Measurements from ENCODE around the gene PIBF1. TPM values are rescaled to one million over a fixed set of nuclear protein-coding genes. Genes with fewer than 3 reads are reported as not detected.
"Not testable (repeated sequence)": the region's sequence is repeated elsewhere in the genome, so short reads cannot be mapped to it uniquely, and the experiment has no call there.

Gene PIBF1
- total RNA-seq, 1 experiment from 2014 or later: 12.9 TPM

- ChIA-PET CTCF (no interaction called here), POLR2A (no interaction called here)
- H3K4me3 Mint-ChIP-seq: peak overlapping the region; percentile 95
- no peak for TF ChIP-seq SP1 (CRISPR knock-in tag; conservative IDR thresholded peaks at IDR 0.05)
- TF ChIP-seq GABPB1 (CRISPR knock-in tag; IDR thresholded peaks at IDR 0.05): no peak
- no peak for TF ChIP-seq NR1H2 (CRISPR knock-in tag; IDR thresholded peaks at IDR 0.05)
- TF ChIP-seq, protein P1, sequence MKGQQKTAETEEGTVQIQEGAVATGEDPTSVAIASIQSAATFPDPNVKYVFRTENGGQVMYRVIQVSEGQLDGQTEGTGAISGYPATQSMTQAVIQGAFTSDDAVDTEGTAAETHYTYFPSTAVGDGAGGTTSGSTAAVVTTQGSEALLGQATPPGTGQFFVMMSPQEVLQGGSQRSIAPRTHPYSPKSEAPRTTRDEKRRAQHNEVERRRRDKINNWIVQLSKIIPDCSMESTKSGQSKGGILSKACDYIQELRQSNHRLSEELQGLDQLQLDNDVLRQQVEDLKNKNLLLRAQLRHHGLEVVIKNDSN (CRISPR knock-in tag; IDR thresholded peaks at IDR 0.05): no peak
- TF ChIP-seq ERG (CRISPR knock-in tag; IDR thresholded peaks at IDR 0.05): no peak
- TF ChIP-seq ELF4 (CRISPR knock-in tag; IDR thresholded peaks at IDR 0.05; ENCODE audit: low read depth): no peak
- no peak for TF ChIP-seq ZNF232 (CRISPR knock-in tag; IDR thresholded peaks at IDR 0.05)
- TF ChIP-seq ESRRA (CRISPR knock-in tag; IDR thresholded peaks at IDR 0.05; ENCODE audit: borderline replicate concordance): no peak
- TF ChIP-seq AR (CRISPR knock-in tag; IDR thresholded peaks at IDR 0.05): no peak
- TF ChIP-seq ZNF121 (CRISPR knock-in tag; IDR thresholded peaks at IDR 0.05): no peak
- no peak for TF ChIP-seq ZNF317 (CRISPR knock-in tag; IDR thresholded peaks at IDR 0.05; ENCODE audit: borderline replicate concordance, low read depth)
- TF ChIP-seq JAZF1 (CRISPR knock-in tag; IDR thresholded peaks at IDR 0.05): no peak
- no peak for TF ChIP-seq SMAD3 (CRISPR knock-in tag; IDR thresholded peaks at IDR 0.05; ENCODE audit: borderline replicate concordance)
- no peak for TF ChIP-seq ETV6 (CRISPR knock-in tag; IDR thresholded peaks at IDR 0.05)
- no peak for TF ChIP-seq ZMAT4 (CRISPR knock-in tag; IDR thresholded peaks at IDR 0.05)
- TF ChIP-seq, protein P2, sequence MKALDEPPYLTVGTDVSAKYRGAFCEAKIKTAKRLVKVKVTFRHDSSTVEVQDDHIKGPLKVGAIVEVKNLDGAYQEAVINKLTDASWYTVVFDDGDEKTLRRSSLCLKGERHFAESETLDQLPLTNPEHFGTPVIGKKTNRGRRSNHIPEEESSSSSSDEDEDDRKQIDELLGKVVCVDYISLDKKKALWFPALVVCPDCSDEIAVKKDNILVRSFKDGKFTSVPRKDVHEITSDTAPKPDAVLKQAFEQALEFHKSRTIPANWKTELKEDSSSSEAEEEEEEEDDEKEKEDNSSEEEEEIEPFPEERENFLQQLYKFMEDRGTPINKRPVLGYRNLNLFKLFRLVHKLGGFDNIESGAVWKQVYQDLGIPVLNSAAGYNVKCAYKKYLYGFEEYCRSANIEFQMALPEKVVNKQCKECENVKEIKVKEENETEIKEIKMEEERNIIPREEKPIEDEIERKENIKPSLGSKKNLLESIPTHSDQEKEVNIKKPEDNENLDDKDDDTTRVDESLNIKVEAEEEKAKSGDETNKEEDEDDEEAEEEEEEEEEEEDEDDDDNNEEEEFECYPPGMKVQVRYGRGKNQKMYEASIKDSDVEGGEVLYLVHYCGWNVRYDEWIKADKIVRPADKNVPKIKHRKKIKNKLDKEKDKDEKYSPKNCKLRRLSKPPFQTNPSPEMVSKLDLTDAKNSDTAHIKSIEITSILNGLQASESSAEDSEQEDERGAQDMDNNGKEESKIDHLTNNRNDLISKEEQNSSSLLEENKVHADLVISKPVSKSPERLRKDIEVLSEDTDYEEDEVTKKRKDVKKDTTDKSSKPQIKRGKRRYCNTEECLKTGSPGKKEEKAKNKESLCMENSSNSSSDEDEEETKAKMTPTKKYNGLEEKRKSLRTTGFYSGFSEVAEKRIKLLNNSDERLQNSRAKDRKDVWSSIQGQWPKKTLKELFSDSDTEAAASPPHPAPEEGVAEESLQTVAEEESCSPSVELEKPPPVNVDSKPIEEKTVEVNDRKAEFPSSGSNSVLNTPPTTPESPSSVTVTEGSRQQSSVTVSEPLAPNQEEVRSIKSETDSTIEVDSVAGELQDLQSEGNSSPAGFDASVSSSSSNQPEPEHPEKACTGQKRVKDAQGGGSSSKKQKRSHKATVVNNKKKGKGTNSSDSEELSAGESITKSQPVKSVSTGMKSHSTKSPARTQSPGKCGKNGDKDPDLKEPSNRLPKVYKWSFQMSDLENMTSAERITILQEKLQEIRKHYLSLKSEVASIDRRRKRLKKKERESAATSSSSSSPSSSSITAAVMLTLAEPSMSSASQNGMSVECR (CRISPR knock-in tag; IDR thresholded peaks at IDR 0.05; ENCODE audit: borderline replicate concordance): no peak
- TF ChIP-seq GTF2I (CRISPR knock-in tag; conservative IDR thresholded peaks at IDR 0.05): no peak
- TF ChIP-seq TEAD1 (CRISPR knock-in tag; IDR thresholded peaks at IDR 0.05): no peak
- H3K36me3 Mint-ChIP-seq: peaks cover 22% of the 10 kb centered on the region
- ATAC-seq: no peak
- no peak for DNase-seq (ENCODE audit: low spot score)
- H3K4me1 Mint-ChIP-seq: peaks cover 19% of the 10 kb centered on the region
- H3K27ac Mint-ChIP-seq: no peak overlapping the region
- no peaks in the 10 kb centered on the region for H3K27me3 Mint-ChIP-seq (ENCODE audit: low read depth)
- H3K9me3 Mint-ChIP-seq: no peaks in the 10 kb centered on the region
Observed at GRCh38 chr13:72782717-72783116, 784 bp downstream of the PIBF1 start.

DNA sequence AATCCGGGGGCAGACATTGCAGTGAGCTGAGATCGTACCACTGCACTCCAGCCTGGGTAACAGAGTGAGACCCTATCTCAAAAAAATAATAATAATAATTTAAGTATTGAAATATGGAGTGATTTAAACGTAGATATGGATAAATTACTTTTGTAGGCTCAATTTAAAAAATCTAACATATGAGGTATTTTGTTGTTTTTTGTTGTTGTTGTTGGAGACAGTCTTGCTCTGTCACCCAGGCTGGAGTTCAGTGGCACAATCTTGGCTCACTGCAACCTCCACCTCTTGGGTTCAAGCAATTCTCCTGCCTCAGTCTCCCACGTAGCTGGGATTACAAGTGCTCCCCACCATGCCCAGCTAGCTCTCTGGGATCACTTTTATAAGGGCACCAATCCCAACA is 2.7 kb downstream of the PIBF1 start:
- H3K9me3 Mint-ChIP-seq; H3K4me3 Mint-ChIP-seq; CTCF ChIA-PET; ATAC-seq; H3K27ac Mint-ChIP-seq; POLR2A ChIA-PET; DNase-seq (ENCODE audit: low spot score); H3K27me3 Mint-ChIP-seq (ENCODE audit: low read depth): not testable (repeated sequence)
- Mint-ChIP-seq H3K4me1 (peaks cover 19% of the 10 kb centered on the region), H3K36me3 (peaks cover 12% of the 10 kb centered on the region; the same call in 1 of the 2 replicates)

Measured in WTC11 (cell line).